ENCODE measurements around the gene TMEM37.

The TMEM37 gene

DNA sequence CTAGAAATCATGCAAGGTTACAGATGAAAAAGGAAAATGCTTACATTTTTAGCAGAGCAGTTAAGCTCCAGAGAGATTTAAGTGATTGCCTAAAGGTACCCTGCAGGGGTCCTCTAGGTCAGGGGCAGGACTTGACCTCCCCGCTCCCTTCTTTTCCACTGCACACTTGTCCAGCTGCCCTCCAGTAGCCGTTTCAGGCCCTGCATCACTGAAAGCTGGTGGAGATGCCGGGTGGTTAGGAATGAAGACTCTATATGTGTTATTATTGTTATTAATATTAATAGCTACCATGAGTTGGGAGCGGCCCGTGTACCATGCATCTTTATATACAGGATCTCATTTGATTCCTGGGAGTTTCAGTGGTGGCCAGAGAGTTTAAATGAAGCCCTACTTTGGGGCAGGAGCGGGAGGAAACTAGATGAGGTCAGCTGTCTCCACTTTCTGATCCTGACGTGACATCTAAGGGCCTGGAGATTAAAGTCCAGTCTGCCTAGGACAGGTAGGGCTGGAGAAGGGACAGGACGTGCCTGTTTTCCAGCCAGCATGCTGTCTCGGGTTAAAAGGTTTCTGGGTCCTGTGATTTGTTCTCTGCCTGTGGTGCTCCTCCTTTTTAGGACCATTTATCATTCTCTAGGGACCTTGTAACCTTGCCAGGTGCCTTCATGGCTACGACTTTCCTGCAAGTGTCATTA, 2.1 kb downstream of the TMEM37 start:
- DNase-seq (ENCODE audit: low spot score), result no peak

DNA sequence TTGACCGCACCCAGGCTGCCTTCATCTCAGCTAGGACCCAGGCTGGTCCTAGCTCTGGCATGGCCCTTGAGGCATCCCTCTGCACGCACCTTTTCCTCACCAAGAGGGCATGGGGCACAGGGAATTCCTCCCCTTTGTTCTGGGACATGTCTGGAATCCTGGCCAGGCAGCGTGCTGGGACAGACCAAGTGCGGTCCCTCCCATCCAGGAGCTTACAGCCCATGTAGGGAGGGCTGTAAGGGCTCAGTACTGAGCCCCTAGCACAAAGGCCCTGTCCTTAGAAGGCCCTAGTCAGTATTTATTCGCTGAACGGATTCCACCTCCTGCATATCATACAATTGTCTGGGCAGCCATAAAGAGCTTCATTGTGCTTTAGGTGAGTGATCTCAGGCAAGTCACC, 3.0 kb downstream of the TMEM37 start:
- no peak for DNase-seq (ENCODE audit: low spot score)

DNA sequence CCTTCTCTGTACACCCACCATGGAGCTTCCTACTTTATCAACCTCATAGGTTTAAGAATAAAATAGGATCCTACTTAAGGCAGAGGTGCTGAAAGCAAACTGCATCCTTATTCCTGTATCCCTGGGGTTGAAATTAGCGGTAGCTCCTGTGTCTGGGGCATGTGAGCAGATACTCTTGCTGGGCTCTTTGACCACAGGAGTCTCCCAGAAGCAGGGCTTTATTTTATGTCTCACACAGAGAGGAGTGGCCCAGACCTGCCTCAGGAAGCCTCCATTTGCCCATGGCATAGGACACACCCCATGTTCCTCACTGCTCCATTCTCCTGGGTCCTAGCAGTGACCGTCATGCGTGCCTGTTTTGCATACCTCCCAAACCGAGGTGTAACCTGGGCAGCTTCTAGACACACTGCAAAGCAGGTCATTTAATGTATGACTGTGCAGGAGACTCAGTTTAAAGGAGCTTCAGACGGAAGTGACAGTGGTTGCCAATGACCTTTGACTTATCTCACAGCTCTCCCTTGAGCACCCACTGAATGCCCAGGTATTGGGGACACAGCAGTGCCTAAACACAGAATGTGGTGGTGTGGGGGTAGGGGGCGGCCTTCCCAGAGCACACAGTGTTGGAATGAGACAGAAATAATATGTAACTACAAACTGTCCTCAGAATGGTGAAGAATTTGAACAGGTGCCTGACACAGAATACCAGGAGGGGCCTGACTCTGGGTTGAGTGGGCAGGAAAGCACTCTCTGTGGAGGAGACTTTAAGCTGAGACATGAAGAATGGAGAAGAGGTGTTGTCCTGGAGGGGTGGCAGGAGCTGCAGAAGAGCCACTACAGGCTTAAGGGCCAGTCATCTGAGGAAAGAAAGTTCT, 3.7 kb downstream of the TMEM37 start:
- no peak for DNase-seq (ENCODE audit: low spot score)

DNA sequence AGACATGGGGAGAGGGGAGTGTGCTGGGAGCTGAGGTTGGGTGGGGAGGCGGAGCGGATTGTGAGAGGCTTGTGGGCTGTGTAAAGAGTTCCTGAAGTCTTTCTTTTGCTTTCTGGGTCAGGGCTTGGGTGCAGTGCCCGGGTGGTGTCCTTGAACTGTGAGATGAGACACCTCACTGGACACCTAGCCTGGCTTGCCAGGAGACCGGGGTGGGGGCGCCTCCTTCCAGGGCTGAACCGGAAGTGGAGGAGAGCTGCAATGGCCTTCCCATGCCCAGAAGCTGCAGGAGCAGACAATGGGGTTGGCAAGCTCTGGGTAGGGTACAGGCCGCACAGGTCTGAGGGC, 4.3 kb downstream of the TMEM37 start:
- DNase-seq (ENCODE audit: low spot score), result no peak

DNA sequence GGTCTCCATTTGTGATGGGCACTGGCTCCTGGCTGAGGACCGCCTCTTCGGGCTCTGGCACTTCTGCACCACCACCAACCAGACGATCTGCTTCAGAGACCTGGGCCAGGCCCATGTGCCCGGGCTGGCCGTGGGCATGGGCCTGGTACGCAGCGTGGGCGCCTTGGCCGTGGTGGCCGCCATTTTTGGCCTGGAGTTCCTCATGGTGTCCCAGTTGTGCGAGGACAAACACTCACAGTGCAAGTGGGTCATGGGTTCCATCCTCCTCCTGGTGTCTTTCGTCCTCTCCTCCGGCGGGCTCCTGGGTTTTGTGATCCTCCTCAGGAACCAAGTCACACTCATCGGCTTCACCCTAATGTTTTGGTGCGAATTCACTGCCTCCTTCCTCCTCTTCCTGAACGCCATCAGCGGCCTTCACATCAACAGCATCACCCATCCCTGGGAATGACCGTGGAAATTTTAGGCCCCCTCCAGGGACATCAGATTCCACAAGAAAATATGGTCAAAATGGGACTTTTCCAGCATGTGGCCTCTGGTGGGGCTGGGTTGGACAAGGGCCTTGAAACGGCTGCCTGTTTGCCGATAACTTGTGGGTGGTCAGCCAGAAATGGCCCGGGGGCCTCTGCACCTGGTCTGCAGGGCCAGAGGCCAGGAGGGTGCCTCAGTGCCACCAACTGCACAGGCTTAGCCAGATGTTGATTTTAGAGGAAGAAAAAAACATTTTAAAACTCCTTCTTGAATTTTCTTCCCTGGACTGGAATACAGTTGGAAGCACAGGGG, 5.5 kb downstream of the TMEM37 start:
- no peak for DNase-seq (ENCODE audit: low spot score)

DNA sequence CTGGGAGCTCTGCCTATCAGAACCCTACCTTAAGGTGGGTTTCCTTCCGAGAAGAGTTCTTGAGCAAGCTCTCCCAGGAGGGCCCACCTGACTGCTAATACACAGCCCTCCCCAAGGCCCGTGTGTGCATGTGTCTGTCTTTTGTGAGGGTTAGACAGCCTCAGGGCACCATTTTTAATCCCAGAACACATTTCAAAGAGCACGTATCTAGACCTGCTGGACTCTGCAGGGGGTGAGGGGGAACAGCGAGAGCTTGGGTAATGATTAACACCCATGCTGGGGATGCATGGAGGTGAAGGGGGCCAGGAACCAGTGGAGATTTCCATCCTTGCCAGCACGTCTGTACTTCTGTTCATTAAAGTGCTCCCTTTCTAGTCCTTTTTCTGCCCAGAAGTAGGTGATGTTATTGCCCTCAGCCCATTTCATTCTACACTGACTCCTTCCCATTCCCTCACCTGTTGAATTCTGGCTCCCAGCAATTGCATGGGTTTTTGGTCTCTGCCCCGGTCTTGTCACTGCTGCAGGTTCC, 6.5 kb downstream of the TMEM37 start:
- DNase-seq (ENCODE audit: low spot score), result no peak

DNA sequence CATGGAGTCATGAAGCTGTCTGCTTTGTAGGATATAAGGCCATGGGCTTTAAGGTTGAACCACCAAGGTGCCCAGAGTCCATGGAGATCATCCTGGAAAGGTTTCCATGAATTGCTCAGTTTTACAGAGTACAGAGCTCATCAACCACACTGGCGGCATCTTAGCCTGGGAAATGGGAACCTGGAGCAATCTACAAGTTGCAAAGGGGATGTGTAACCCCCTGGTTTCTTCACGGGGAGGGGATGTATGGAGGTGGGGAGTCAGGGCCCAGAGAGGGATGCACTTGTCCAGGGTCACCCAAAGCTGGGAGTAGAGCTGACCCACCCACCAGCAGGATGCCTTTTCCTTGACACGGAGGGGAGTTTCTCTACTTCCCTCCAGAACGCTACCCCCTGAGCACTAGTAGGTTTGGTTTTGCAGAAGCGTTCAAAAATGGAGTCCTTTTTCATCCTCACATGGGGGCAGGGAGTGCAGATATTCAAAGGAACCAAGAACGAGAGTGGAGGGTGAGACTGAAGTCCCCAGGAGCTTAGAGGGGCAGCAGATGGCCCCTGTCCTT, 7.2 kb downstream of the TMEM37 start:
- no peak for DNase-seq (ENCODE audit: low spot score)

DNA sequence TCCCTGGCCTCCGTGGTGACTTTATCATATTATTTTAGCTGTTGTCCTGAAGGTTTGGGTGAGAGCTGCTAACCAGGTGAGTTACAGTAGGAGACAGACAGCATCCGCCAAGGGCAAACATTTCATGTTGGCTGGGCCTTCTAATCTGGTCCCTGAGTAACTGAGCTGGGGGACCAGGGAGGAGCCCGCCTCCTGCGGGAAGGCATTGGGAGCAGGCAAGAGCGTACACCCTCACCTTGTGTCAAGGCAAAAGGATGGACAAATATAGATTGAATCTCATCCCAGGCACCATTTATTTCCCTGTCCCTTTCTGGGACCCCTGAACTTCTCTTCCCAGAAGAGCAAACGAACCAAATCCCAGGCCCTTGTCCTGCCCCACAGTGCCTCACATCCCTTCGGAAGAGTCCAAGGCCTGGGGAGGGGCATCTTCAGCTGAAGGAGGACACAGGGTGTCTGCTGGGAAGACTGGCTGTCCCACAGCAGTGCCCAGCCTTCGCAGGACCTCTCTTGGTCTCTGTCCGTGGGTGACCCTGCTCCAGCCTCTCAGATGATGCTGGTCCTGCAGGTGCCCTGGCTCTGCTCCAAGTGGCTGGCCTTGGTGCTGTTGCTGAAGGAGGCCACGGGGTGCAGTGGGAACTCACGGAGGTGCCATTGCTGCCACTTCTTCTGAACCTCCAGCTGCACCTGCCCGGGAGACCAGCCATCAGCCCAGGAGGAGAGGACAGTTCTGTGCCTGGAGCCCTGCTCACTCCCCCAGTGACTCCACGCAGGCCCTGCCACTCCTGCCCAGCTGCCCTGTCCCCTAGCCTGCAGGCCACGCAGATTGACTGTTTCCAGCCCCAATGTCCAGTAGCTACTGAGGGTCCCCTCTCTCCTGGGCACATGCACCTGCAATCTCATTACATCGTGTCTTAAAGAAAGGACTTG, 8.2 kb downstream of the TMEM37 start:
- DNase-seq (ENCODE audit: low spot score), result no peak

DNA sequence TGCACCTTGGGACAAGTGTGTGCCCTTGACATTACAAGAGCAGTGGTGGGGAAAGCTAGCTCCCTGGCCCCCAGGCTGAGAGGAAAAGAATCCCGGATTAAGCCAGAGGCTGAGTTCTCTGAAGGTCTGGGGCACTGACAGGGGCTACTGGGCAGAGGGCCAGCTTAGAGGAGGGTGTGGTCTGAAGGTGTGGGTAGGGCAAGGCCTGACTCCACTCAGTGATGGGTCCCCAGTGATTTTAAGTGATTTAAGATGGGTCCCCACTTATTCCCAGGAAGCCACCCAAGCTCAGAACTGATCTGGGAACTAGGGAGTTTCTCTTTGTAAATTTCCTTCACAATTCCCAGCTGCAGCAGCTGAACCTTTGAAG, 8.8 kb downstream of the TMEM37 start:
- DNase-seq (ENCODE audit: low spot score), result no peak

DNA sequence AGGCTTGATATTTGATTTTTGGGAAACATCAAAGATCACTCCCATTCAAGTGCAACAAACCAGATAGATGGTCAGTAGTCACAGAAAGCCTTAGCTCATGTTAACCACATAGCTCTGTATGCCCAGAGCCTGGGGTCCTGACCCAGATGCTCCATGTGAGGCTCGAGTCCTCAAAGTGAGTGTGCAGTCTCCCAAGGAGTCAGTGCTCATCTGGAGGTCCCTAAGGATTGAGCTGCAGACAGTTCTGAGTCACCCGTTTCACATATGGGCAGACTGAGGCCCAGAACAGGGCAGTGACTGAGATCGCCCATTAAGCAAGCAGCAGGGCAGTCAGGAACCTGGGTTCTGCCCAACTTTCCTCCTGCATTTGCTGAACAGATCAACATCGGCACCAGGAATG, 9.2 kb downstream of the TMEM37 start:
- DNase-seq (ENCODE audit: low spot score), result no peak

DNA sequence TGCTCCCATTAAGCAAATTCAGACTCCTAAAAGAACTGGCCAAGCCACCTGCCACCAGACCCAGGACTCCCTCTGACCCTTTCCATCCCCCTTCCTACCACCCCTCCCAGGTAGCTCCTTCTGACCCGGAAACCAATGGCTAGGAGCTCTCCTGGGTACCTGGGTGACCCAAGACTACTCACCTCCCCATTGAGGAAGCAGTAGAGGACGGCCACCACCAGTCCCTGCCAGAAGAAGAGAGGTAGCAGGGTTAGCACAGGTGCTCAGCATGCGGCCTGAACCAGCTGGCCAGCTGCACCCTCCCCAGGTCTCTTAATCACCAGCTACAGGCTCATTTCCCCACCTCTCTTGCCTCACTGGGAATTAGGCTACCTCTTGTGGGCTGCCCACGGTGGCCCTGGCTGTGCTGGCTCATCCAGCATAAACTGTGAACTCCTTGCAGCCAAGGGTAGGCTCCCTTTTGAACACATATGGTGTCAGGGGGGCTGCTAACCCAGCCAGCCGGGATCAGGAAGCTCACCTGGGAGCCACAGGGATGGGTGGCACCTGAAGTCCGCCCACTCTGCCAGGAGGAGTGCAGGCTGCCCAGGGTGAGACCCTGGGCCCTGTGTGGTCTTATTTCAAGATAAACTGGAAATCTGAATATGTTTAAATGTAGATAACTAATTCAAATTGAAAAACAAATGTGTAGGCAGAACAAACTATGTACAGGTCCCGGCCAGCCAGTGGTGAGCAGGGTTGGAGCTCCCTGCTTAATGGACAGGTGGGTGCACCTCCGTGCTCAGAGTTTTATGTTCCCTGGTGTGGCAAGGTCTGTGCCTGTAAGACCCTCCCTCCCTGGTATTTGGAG, 9.9 kb downstream of the TMEM37 start:
- no peak for DNase-seq (ENCODE audit: low spot score)

DNA sequence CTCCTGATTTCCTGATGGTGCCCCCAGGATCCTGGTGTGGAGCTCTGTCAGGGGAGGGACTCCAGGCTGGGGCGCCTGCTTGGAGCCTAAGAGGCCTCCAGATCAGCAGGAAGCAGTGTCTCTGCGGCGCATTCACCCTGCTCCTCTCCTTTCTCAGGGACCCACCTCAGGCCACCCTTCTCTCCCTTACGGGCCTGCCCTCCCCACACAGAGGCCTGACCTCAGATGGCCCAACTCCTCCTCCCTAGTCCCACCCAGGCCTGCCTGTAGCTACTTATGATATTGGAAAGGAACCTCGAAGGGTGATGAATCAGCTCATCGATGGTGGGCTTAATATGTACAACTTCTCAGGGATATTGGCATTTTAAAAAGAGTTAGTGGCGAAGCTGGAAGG, 10.6 kb downstream of the TMEM37 start:
- no peak for DNase-seq (ENCODE audit: low spot score)

DNA sequence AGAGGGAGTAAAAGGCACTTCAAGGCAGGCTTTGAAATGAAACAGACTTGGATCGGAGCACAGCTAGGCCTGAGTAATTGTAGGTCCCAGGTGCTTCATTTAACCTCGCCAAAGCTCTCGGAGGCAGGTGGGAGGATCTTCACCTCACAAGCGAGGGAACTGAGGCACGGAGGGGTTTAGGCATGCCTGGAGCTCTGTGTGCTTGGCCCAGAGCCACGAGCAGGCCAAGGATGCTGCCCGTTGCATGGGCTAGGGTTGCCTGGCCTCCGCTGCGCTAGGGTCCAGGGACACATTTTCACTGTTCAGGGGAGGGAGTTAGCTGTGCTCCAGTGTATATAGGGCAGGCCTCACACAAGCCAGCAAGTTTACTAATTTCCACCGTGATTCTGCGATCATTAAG, 11.2 kb downstream of the TMEM37 start:
- DNase-seq (ENCODE audit: low spot score), result no peak

DNA sequence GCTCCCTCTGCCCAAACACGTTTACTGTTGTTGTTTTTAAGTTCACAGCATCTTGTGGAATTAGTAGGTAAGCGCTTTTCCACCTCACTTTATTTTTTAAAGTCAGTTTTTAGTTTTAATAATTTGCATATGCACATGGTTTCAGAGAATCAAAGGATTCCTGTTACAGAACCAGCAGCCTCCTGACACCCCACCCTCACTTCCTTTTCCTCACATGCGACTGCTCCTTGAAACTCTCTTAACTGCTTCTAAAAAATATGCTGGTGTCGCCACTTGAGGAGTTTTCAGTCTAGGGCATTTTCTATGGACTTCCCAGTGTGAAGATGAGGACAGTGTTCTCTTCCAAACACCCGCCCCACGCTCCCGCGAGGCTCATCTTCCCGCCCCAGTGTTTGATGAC, 14.4 kb downstream of the TMEM37 start:
- no peak for DNase-seq (ENCODE audit: low spot score)

DNA sequence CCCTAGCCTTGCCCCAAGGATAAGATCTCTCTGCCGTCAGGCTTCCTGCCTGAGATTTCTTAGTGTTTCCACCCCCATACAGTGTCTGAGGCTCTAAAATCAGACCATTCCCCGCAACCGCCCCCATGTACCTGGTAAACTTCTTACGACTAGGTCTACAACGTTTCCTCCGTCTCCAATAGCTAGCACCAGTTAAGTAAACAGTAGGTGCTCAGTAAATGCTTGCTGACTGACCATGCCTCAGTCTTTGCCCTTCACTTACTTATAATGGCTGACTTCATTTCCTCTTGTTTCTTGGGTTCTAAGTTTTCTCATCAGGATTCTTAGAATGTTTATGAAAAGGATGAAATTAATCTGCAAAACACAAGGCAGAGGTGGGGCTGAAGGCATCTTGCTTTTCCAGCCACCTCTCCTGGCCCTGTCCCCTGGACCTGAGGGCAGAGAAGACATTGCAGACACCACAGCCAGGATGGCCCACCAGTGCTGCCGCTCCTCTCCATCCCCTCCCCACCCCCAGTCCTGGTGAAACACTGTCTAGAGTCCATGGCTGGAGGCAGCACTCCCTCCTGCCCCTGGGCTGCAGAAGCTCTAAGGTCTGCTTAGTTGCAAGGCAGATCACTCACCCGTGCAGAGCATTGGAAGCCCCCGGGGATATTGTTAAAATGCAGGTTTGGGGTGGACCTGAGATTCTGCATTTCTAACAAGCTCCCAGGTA, 16.9 kb downstream of the TMEM37 start:
- no peak for DNase-seq (ENCODE audit: low spot score)

DNA sequence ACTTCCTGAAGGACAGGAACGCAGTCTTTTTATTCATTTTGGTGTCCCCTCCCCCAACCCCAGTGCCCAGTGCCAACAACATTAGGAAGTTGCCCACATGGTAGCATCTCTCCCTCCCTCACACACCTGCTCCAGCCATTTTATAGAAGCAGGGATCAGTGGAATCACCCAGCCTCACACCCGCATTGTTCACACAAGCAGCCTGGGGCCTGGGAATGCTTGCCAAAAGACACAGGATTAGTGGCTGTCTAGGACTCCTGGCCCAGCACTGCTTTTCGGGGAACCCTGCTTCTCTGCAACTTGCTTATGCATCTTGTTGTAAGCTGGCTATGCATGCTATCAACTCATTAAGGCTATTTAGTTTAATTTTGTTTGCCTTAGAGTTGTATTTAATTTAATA, 17.9 kb downstream of the TMEM37 start:
- DNase-seq (ENCODE audit: low spot score), result no peak

DNA sequence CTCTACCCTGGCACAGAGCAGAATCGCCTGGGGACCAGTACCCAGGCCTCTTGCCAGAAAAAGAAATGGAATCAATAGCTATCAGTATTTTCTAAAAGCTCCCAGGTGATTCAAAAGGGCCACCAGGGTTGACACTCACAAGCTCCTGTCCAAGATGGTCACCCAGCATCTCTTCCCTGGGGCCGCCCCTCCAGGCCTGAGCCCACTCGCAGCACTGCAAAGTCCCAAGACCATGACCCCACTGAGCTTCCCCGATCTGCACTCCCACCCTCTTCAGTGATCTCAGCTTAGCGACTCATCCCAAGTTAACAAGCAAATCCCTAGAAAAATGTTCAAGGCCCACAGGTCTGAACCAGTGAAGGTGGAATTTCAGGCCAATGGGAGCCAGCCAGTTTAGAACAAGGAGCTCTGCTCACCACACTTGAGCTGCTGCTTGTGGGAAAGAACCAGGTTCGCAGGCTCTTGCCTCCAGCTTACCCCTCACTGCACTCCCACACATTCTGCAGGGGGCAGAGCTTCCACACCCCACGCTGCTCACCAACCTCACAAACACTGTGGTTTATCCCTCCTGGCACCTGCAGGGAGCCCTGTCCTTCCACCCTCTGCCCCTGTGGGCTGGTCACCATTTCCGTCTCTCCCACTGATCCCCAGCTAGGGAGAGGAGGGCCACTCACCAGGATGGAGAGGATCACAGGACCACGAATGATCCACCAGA, 19.8 kb downstream of the TMEM37 start:
- no peak for DNase-seq (ENCODE audit: low spot score)

DNA sequence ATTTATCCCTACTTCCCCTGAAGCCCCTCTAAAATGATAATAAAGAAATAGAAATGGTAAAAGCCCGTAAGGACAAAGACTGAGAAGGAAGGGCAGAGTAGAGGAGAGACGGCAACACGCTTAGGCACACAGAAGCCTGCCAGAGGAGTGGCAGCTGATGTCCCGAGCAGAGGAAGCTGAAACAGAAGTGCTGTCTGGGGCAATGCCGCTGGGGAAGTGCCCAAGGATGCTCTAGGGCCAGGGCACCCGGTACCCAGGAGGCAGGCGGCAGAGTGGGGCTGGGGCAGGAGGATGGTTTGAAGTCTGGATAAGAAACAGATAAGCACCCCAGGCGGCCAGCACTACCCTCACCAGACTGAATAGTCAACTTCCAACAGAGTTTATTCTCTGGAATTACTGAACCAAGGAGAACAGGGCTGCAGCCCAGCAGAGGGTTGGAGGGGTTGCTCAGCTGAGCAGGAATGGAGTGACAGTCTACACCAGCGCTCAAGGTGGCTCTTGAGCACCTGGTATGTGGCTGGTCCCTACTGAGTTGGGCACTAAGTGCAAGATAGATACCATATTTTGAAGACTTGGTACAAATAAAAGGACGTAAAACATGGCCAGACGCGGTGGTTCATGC, 22.4 kb downstream of the TMEM37 start:
- DNase-seq (ENCODE audit: low spot score), result no peak
